ENCODE measurements around the gene BCL7A.

Gene BCL7A

DNA sequence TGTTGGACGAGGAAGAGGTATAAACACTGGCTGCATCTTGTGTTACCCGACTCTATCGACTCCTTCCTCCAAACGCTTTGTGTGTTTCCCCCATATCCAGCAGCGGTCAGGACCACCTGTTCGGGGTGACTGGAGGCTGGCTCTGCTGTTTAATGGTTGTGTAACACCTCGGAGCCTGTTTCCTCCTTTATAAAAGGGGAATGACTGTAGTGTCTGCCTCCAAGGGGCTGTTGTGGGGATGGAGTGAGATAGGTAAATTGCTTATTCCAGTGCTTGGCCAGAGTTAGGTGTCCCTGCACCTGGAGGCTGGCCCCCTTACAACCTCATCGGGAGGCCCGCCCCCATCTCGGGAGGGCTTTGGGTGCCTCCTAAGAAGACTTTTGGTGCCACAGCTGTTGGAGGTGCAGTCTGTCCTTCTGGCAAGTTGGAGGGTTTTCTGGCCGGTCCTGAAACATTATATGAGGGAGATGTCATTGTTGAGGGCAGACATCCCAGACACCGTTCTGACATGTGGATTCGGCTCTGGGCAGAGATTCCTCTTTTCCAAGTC is 57.9 kb downstream of the BCL7A start:
- DNase-seq (ENCODE audit: low read depth), result no peak

DNA sequence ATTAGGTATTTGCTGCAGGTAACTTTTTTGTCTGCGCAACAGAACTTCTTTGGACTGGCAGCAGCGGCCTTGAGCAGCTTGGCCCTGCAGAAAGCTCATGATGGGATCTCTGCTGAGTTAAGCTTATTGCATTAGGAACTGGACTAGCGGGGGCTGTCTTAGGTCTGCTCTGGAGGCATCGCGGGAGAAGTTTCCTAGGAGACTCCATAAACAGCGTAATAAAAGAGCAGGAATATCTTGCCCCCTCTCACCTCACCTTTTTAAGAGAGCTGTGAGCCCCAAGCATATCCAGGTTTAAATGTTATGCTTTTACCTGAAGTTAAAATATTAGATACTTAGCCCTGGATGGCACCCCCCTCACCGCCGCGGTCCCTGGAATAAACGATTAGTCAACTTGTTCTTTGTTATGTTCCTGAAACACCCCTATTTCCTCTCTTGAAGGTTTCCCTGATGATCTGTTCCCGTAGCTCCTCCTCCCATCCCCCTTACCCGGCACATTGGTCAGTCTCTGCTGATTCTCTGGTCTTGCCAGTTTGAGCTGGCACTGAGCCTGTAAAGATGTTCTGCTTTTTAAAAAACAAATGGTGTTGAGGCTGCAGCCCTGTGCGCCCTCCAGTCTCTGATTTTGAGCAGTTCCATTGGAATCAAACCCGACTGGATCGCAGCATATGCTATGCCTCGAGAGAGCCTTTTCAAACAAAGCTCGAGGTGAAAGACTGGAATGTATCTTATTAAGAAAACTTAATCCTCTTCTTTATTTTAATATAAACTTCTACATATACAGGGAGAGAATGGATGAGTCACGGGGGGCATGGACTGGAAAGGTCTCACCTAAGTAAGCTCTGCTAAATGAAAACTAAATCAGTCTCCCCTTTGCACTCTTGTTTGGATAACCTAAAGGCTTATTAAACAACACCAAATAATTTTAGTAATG is 58.7 kb downstream of the BCL7A start:
- DNase-seq (ENCODE audit: low read depth), result no peak

DNA sequence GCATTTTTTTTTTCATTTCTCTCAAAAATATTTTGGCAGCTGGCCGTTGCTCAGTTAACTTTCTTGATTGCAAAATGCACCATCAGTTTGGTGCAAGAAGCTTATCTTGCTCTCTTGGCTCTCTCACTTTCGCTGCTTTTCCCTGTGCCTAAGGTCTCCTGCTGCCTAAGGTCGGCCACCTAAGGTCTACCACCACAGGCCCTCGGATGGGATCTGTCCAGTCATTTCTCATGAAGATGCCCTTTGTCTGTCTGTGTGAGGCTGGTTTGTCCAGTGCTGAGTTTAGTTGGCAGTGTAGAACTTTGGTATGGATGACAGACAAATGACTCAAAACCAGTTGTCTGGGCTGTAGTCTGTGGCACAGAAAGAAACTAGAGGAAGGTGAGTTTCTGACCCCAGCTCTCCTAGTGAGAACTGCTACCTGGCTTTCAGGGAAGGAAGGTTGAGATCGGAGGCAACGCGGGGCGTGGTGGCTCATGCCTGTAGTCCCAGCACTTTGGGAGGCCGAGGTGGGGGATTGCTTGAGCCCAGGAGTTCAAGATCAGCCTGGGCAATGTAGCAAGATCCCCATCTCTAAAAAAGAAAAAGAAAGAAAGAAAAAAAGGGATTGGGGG is 59.5 kb downstream of the BCL7A start:
- no peak for DNase-seq (ENCODE audit: low read depth)

DNA sequence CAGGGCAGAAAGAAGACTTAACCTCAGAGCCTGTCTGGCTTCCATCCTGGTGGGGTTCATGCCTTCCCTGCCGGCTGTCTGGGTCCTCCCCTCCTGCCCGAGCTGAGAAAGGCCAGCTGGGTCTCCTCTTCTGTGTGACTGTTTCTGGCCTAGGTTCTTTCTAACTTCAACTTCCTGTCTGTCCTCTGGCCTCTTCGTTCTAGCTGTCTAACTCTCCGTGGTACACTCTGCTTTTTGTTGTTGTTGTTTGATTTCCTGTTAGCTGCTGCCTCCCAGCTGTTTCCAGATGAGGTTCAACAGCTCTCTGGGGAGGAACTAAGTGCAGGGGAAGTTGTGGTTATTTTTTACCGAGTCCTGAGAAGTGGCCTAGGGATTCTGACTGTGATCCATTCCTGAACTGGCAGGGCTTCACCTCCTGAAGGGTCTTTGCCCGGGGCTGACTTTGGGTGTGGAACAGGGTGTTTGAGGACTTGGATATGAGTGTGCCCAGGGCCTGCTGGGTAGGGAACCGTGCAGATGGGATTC is 60.1 kb downstream of the BCL7A start:
- DNase-seq (ENCODE audit: low read depth), result no peak

DNA sequence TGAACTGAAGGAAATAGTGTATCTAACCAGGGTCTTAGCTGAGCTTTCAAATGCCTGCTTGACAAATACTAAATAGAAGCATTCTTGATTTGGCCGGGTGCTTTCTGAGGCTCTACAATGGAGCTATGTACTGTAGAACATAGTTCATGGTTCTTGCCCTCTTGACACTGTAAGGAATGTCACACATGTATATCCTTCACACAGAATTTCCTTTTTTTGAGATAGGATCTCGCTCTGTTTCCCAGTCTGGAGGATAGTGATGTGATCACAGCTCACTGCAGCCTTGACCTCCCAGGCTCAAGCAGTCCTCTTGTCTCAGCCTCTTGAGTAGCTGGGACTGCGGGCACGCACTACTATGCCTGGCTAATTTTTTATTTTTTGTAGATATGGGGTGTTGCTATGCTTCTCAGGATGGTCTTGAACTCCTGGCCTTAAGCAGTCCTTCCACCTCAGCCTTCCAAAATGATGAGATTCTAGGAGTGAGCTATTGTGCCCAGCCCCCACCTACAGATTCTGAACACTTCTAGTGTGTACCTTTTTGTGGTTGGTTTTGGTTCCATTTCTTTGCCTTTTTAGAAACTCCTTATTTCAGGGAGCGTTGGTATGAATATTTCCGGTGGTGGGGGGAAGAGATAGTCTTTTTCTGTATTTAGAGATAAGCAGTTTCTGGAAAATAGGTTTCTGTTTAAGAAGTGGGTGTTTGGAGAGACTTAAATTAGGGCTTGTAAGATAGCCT is 61.1 kb downstream of the BCL7A start:
- DNase-seq (ENCODE audit: low read depth), result no peak

DNA sequence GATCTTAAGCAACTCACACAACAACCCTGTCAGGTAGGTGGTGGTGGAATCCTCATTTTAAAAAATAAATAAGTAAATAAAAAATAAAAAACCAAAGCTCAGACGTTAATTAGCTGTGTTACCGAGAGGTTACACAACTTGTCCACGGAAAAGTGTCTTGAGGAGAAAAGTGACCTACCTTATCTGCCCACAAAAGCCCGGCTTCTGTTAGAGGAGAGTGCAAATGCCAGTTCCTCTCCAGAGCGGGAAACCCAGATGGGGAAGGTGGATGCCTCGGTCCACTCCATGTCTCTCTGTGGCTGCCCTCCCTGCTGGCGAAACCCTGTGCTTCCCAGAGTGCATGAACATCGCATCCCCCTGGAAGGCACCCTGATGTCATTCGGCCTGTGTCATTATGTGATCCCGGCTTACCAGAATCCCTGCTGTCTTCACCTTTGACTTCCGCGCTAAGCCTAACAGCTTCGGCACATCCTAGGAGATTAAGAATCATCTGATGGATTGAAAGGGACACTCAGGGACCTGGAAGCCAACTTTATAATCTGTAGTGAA is 63.2 kb downstream of the BCL7A start:
- DNase-seq (ENCODE audit: low read depth), result no peak

DNA sequence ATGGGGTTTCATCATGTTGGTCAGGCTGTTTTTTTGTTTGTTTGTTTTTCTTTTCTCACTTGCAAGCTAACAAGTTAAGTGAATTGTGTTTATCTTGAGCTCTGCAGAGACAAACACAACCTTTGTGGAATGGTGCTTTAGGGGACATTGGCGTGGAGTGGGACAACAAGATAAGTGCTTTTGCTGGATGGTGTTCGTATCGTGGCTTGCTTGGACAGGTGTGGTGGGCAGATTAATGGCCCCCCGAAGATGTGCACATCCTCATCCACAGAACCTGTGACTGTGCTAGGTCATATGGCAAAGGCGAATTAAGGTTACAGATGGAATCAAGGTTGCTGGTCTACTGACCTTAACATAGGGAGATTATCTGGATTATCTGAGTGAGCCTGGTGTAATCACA is 63.9 kb downstream of the BCL7A start:
- no peak for DNase-seq (ENCODE audit: low read depth)

DNA sequence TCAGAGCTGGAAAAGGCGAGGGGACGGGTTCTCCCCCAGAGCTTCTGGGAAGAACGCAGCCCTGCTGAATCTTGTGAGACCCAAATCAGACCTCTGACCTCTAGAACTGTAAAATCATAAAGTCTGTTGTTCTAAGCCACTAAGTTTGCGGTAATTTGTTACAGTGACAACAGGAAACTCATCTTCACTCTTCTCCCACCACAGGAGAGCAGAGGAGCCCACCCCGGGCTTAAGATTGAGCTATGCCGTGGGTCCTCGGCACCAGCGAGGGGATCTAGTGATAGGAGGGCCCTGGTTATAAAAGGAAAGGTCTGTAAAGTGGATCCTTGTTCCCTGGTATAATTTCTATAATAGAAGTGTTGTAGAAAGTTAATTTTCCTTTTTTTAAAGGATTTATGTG is 64.4 kb downstream of the BCL7A start:
- no peak for DNase-seq (ENCODE audit: low read depth)

DNA sequence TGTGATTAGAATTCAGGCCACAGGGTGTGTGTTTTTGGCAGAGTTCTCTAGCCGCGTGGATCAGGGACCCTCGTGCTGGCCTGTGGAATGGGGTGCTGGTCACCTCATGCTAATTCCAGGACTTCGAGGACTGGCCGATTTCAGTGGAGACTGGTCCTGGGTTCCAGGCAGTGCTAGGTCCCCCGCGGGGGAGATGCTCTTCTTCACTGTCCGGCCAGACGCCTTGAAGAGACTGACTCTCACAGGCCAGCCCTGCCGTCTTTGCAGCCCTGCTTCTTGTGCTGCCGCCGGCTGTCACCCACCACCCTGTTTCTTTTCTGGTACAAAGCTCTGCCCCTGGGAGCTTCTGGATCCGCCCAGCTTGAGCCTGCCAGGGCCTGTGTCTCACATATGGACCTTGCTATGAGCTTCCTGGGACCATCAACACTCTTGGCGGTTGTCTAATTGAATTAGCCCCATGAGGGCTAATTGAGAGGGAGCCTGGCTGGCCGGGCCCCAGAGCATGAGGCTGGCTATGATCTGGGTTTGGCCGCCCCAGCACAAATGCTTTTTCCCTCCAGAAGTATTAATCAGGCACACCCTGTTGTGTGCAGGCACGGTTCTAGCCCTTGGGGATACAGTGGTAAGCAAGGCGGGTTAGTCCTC is 65.1 kb downstream of the BCL7A start:
- DNase-seq (ENCODE audit: low read depth), result no peak

DNA sequence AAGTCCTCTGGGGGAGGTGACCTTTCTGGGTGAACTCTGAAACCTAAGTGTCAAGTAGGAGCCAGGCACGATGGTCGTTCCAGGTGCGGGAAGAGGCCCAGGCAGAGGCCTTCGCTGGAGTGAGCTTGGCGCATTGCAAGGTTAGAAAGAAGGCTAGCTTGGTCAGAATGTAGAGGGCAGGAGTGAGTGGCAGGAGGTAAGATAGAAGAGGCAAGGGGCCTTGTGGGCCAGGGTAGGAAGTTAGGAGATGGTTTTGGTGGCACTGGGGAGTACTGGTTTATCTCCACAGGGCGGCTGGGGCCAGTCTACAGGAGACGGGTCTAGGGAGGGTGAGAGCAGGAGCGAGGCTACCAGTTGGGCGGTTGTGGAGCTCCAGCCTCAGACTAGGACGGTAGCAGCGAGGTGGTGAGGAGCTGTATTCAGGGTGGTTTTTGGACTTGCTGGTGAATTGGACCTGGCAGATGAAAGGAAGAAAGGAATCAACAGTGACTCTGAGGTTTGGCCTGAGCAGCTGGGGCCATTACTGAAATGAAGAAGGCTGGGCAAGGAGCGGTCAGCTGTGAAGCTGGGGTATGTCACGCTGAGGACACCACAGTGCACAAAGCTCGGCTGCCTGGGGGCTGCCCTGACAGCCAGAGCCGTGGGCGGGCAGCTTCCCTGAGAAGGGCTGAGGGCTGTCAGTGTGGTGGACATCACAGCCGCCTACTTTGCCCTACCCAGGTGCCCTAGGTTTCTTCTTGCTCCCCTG is 65.9 kb downstream of the BCL7A start:
- DNase-seq (ENCODE audit: low read depth), result no peak

DNA sequence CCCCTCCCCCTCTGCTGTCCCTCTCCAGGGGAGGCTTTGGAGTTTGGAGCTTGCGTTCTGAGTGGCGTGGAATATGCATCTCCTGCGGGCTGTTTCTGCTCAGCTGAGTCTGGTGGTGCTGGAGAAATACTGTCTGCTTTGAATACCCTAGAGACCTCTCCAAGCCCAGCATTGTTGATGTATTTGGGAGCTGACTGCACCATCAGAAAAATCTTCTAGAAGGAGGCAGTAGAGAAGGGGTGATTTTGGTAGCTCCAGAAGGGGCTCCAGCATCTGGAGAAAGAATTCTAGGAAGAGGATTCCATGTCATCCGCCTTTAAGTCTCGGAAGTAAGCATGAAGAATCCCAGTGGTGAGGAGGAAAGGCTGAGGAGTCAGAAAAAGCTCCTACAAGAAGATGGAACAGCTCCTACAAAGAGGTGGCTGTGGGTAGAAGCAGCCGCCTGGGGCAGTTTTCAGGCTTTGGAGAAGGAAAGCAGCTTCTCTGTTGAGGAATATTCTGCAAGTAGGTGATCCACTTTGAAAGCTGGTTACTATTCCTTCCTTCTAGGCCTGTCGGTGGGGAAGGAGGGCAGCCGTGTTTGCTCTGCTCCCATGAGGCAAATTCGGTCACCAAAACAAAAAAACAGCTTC is 66.6 kb downstream of the BCL7A start:
- DNase-seq (ENCODE audit: low read depth), result no peak

DNA sequence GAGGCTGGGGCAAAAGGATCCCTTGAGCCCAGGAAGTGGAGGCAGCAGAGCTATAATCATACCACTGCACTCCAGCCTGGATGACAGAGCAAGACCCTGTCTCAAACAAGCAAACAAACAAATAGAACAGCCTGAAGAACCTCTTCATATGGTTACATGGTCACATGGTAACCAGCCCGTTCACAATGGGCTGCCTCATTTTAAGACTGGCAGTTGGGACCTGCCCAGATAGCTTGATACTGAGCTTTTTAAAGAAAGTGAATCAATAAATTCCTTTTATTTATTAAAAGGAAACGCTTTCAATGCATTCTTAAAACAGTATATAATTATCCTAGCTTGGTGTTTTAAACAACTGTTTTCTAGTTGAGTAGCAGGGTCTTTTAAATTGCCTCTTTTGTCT is 67.4 kb downstream of the BCL7A start:
- DNase-seq (ENCODE audit: low read depth), result no peak

DNA sequence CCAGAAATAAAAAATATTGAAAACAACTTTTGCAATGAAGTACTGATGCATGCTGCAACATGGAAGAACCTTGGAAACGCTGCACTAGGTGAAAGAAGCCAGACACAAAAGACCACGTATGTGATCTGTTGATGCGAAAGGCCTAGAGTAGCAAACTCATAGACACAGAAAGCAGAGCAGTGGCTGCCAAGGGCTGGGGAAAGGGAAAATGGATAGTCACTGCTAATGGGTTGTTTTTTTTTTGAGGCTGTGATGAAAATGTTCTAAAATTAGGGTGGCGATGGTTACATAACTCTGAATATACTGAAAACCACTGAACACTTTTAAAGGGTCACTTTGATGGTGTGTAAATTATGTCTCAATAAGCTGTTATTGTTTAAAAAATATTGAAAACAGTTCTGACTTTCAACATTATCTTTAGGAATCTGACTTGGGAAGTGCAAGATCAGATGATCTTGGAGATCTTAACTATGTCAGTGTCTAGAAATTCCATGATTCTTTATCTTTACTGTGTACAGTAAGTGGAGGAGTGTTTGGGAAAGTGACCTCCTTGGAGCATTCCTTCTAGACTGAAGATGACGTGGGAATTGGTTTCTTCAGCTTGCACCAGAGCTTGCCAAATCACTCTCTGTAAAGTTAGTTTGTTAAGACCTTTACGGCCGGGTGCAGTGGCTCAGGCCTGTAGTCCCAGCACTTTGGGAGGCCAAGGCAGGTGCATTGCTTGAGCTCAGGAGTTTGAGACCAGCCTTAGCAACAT is 69.3 kb downstream of the BCL7A start:
- DNase-seq (ENCODE audit: low read depth), result no peak

DNA sequence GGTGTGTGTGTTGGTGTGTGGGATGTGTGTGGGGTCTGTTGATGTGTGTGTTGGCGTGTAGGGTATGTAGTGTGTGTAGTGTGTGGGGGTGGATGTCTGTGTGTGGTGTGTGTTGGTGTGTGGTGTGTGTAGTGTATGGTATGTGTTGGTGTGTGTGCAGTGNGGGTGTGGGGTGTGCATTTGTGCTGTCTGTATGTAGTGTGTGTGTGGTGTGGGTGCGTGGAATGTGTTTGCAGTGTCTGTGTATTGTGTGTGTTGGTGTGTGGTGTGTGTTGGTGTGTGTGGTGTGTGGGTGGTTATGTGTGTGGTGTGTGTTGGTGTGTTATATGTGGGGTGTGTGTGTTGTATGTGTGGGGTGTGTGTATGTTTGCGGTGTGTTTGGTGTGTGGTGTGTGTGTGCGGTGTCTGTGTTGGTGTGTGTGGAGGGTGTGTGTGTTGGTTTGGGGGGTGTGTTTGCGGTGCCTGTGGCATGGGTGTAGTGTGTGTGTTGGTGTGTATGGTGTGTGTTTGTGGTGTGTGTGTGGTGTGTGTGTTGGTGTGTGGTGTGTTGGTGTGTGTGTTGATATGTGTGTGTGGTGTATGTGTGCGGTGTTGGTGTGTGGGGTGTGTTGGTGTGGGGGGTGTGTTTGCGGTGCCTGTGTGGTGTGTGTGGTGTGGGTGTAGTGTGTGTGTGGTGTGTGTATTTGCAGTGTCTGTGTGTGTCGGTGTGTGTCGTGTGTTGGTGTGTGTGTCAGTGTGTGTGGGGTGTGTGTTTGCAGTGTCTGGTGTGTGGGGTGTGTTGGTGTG is 71.6 kb downstream of the BCL7A start:
- no peak for DNase-seq (ENCODE audit: low read depth)

DNA sequence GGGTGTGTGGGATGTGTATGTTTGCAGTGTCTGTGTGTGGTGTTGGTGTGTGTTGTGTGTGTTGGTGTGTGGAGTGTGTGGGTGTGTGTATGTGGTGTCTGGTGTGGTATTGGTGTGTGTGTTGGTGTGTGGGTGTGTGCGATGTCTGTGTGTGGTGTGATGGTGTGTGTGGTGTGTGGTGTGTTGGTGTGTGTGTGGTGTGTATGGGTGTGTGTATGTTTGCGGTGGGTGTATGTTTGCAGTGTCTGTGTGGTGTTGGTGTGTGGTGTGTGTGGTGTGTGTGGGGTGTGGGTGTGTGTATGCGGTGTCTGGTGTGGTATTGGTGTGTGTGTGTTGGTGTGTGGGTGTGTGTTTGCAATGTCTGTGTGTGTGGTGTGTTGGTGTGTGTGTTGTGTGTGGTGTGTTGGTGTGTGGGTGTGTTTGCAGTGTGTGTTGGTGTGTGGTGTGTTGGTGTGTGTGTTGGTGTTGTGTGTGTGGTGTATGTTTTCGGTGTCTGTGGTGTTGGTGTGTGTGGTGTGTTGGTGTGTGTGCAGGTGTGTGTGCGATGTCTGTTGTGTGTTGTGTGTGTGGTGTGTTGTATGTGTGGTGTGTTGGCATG is 72.6 kb downstream of the BCL7A start:
- DNase-seq (ENCODE audit: low read depth), result no peak

DNA sequence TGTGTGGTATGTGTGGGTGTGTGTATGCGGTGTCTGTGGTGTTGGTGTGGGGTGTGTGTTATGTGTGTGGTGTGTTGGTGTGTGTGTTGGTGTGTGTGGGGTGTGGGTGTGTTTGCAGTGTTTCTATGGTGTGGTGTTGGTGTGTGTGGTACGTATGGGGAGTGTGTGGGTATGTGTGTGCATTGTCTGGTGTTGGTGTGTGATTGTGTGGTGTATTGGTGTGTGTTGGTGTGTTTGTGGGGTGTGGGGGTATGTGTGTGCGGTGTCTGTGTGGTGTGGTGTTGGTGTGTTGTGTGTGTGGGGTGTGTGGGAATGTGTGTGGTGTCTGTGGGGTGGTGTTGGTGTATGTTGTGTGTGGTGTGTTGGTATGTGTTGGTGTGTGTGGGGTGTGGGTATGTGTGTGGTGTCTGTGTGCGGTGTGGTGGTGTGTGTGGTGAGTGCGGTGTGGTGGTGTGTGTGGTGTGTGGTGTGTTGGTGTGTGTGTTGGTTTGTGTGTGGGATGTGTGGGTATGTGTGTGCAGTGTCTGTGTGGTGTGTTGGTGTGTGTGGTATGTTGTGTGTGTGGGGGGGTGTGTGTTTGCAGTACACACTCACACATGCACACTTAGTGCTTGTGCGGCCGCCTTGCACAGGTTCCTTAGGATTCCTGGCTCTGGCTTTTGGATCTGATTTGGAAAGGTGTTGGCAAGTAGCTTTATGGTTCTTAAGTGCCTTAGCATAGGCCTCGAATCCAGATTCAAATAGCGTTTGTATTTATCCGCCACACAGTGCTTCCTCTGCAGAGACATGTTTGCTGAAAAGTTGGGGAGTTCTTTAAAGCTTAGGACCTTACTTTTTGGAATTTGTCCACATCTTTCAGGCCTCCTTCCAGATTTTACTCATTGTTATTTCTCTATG is 73.3 kb downstream of the BCL7A start:
- DNase-seq (ENCODE audit: low read depth), result no peak

DNA sequence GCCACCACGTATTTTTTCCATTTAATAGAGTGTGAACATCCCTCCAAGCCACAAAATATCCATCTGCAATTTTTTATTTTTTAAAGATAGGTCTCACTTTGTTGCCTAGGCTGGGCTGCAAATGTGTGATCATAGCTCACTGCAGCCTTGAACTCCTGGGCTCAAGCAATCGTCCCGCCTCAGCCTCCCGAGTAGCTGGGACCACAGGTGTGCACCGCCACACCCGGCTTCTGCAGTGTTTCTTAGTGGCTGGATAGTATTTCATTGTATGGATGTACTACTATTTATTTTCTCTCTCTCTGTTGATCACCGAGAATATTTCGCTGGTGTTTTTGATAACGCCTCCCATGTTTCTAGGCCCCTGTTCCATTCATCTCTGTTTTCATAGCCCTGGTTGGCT is 74.3 kb downstream of the BCL7A start:
- no peak for DNase-seq (ENCODE audit: low read depth)

Data from stimulated activated CD8-positive, alpha-beta memory T cell treated with anti-CD3 and anti-CD28 coated beads, Interleukin-12 subunit alpha, Interleukin-12 subunit beta, amount 100 ng/mL, for 4 hours (primary cell).